ENCODE results near the gene CCDC87. TPM values are rescaled to one million over a fixed set of nuclear protein-coding genes. Genes with fewer than 3 reads are reported as not detected.

CCDC87 gene
- total RNA-seq, 1 donor from 2014 or later, result 0.22 TPM

DNA sequence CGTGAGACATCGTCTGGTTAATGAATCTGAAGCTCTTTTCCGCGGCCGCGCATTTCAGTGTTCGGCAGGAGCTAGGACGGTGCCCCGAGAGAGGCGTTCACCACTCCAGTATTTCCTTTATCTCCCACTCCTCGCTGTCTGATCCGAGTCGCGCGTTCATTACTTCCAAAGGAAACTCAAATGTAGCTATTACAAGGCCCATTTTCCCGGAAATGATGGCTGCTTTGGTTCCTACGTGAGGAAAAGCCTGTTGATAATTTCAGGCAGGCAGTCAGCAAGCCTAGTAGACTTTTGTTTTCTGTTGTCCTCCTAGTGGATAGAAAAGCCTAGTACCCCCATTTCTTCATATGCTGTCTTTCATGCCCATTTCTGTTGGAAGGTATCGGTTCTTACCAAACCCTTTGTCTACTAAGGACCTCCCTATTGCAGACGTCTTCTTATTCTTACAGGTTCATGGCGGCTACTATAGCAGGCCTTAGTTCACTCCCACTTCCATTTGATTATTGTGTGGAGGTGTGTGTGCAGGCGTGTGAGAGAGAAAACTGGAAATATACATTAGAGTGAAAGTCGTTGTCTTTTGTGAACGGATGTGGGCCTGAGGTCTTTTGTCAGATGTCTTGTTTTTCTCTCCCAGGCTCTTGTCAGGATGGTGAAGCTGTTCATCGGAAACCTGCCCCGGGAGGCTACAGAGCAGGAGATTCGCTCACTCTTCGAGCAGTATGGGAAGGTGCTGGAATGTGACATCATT is 46.4 kb upstream of the CCDC87 start:
- Histone ChIP-seq H3K36me3 (peaks cover 25% of the 10 kb centered on the region), H2AFZ (replicated peaks) (no peak overlapping the region), H3K9me3 (ENCODE audit: low read depth) (no peaks in the 10 kb centered on the region), H3K9ac (peak overlapping the region; percentile 92), H4K20me1 (ENCODE audit: low read depth) (peaks cover 55% of the 10 kb centered on the region), H3K4me1 (peaks cover 53% of the 10 kb centered on the region), H3K4me3 (peak overlapping the region; percentile 77), H3K27me3 (no peaks in the 10 kb centered on the region), H3K79me2 (ENCODE audit: low read depth) (peaks cover 95% of the 10 kb centered on the region), H3F3A (ENCODE audit: low read depth) (peaks cover 55% of the 10 kb centered on the region), H3K27ac (peak overlapping the region; percentile 95), H3K4me2 (peak overlapping the region; percentile 84)
- Mint-ChIP-seq H3K9me3 (no peaks in the 10 kb centered on the region), H3K4me3 (peak overlapping the region; percentile 100), H3K36me3 (peaks cover 40% of the 10 kb centered on the region), H3K27me3 (ENCODE audit: insufficient read depth, low read depth) (peaks cover 14% of the 10 kb centered on the region), H3K4me1 (peaks cover 68% of the 10 kb centered on the region), H3K27ac (peak overlapping the region; percentile 99)
- TF ChIP-seq CTCF (IDR thresholded peaks at IDR 0.05) (no peak), EZH2phosphoT487 (IDR thresholded peaks at IDR 0.05) (no peak), EZH2 (IDR thresholded peaks at IDR 0.05) (no peak)
- DNase-seq (ENCODE audit: low spot score), result no peak

DNA sequence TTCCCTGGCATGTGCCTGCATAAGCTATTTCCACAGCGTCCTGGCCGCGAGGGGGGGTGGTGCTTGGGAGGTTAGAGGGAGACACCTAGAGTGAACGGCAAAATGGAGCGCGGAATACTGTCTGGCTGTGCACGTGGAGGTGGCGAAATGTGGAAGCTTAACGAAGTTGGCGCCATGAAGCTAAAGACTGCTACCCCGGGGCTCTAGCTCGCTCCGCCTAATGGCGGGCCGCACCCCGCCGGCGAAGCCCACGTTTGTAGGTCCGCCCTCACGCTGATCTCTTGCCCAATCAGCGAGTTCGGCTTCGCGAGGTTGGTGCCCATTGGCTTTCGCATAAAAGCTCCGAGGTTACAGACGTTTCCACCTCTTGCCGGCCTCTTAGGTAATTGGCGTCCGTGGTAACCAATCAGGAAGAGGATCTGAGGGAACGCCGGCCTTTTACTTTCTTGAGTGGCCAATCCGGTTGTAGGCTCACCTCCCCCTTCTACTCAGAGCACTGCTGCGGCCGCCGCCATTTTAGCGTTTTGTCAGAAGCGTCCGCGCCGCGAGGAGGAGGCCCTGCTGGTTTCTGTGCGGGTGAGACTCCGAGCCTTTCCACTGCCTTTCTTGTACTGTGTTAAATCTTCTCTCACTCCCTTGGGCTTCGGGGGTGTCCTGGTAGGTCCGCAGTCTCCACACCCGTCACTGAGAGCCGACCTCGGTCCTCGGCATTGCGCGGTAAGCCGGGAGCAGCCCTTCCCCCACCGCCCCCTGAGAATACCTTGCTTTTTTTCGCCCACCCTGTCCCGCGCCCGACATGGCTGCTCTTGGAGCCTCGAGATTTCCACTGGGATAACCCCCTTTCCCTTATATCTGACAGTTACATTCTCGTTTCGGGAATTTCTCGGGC is 45.6 kb upstream of the CCDC87 start, which contains the start of gene RBM4:
Gene RBM4 (plus strand): TSS at position 527 of the 889 bp plus-strand sequence. CDS start 1,009 bp downstream, outside the sequence.
- H3K79me2 ChIP-seq (ENCODE audit: low read depth), result peaks cover 95% of the 10 kb centered on the region
- DNase-seq (ENCODE audit: low spot score), result peak; percentile 100
- H3K4me1 ChIP-seq, result peaks cover 46% of the 10 kb centered on the region
- H3K9ac ChIP-seq, result peak within 1 kb of the TSS; percentile 92
- H3K9me3 Mint-ChIP-seq, result no peaks in the 10 kb centered on the region
- H3K27me3 Mint-ChIP-seq (ENCODE audit: insufficient read depth, low read depth), result peaks cover 14% of the 10 kb centered on the region
- peaks cover 46% of the 10 kb centered on the region for H4K20me1 ChIP-seq (ENCODE audit: low read depth)
- H3K27ac ChIP-seq, result peak within 1 kb of the TSS; percentile 95
- H3K36me3 Mint-ChIP-seq, result peaks cover 36% of the 10 kb centered on the region
- H3F3A ChIP-seq (ENCODE audit: low read depth), result peaks cover 59% of the 10 kb centered on the region
- peak within 1 kb of the TSS; percentile 77 for H3K4me3 ChIP-seq
- TF ChIP-seq EZH2phosphoT487 (IDR thresholded peaks at IDR 0.05), result no peak
- TF ChIP-seq CTCF (IDR thresholded peaks at IDR 0.05), result peak; percentile 12
- H2AFZ ChIP-seq (replicated peaks), result no peak within 1 kb of the TSS
- H3K27ac Mint-ChIP-seq, result peak within 1 kb of the TSS; percentile 99
- H3K4me1 Mint-ChIP-seq, result peaks cover 64% of the 10 kb centered on the region
- H3K9me3 ChIP-seq (ENCODE audit: low read depth), result no peaks in the 10 kb centered on the region
- H3K4me2 ChIP-seq, result peak within 1 kb of the TSS; percentile 84
- peak within 1 kb of the TSS; percentile 100 for H3K4me3 Mint-ChIP-seq
- peaks cover 23% of the 10 kb centered on the region for H3K36me3 ChIP-seq
- H3K27me3 ChIP-seq, result no peaks in the 10 kb centered on the region

GRCh38 chr11:66637557-66638176 is 44.8 kb upstream of the CCDC87 start:
- H3K4me3 Mint-ChIP-seq, result peak overlapping the region; percentile 100
- TF ChIP-seq EZH2phosphoT487 (IDR thresholded peaks at IDR 0.05) (no peak), CTCF (IDR thresholded peaks at IDR 0.05) (no peak), EZH2 (IDR thresholded peaks at IDR 0.05) (no peak)
- no peaks in the 10 kb centered on the region for H3K9me3 Mint-ChIP-seq
- H3K36me3 Mint-ChIP-seq, result peaks cover 31% of the 10 kb centered on the region
- H3K79me2 ChIP-seq (ENCODE audit: low read depth), result peaks cover 95% of the 10 kb centered on the region
- DNase-seq (ENCODE audit: low spot score), result peak; percentile 56
- peak overlapping the region; percentile 35 for H3K4me3 ChIP-seq
- peaks cover 56% of the 10 kb centered on the region for H3K4me1 Mint-ChIP-seq
- no peak overlapping the region for H2AFZ ChIP-seq (replicated peaks)
- H3K27me3 Mint-ChIP-seq (ENCODE audit: insufficient read depth, low read depth), result peaks cover 14% of the 10 kb centered on the region
- peak overlapping the region; percentile 68 for H3K4me2 ChIP-seq
- no peaks in the 10 kb centered on the region for H3K27me3 ChIP-seq
- peaks cover 43% of the 10 kb centered on the region for H4K20me1 ChIP-seq (ENCODE audit: low read depth)
- H3K36me3 ChIP-seq, result peaks cover 23% of the 10 kb centered on the region
- H3K4me1 ChIP-seq, result peaks cover 39% of the 10 kb centered on the region
- H3K27ac ChIP-seq, result peak overlapping the region; percentile 84
- peak overlapping the region; percentile 99 for H3K27ac Mint-ChIP-seq
- peaks cover 63% of the 10 kb centered on the region for H3F3A ChIP-seq (ENCODE audit: low read depth)
- H3K9ac ChIP-seq, result no peak overlapping the region
- no peaks in the 10 kb centered on the region for H3K9me3 ChIP-seq (ENCODE audit: low read depth)
